Measurements from ENCODE around the gene NLGN1.

- TF ChIP-seq CTCF (IDR thresholded peaks at IDR 0.05), result no peak
- TF ChIP-seq ZFX (IDR thresholded peaks at IDR 0.05; ENCODE audit: borderline replicate concordance), result no peak
Observed at GRCh38 chr3:174266476-174266875, 868.9 kb downstream of the NLGN1 start.
